GM23338 (cell line): ENCODE results near the gene HEXB. TPM values are rescaled to one million over a fixed set of nuclear protein-coding genes. Genes with fewer than 3 reads are reported as not detected.

Experiments used
- ATAC-seq: fragments of 200-7000 bp; cut with Tn5 transposase; 3 replicates; pipeline ENCODE4 v1.9.1; 2020
- DNase-seq: peaks from one replicate; pipeline ENCODE4 v3.0.0-alpha.2; 2015; ENCODE audit warnings: low spot score
- H2AFZ ChIP-seq: fragments of 200-600 bp; sonication (generic); 2 replicates; pipeline ENCODE4 v1.8.0; 2016; ENCODE audit warnings: antibody characterized with exemption, mild to moderate bottlenecking, moderate library complexity
- H3F3A ChIP-seq: fragments of 200-600 bp; sonication (generic); replicated peaks from 2 replicates; pipeline ENCODE4 v1.8.0; 2017; ENCODE audit warnings: antibody characterized with exemption, mixed run types, low read depth
- H3K27ac ChIP-seq: fragments of 200-600 bp; sonication (generic); 2 replicates; pipeline ENCODE4 v1.6.1; 2016; ENCODE audit warnings: low read depth
- H3K27me3 ChIP-seq: fragments of 200-600 bp; sonication (generic); 2 replicates; pipeline ENCODE4 v1.8.0; 2016; ENCODE audit warnings: mild to moderate bottlenecking, mixed run types, moderate library complexity; ENCODE audit not compliant: insufficient read depth
- H3K36me3 ChIP-seq: fragments of 200-600 bp; sonication (generic); 2 replicates; pipeline ENCODE4 v1.8.0; 2016; ENCODE audit warnings: mild to moderate bottlenecking; ENCODE audit not compliant: insufficient read depth
- H3K4me1 ChIP-seq: fragments of 200-600 bp; sonication (generic); 2 replicates; pipeline ENCODE4 v1.8.0; 2016; ENCODE audit warnings: mild to moderate bottlenecking, moderate library complexity; ENCODE audit not compliant: insufficient read depth
- H3K4me2 ChIP-seq: fragments of 200-600 bp; sonication (generic); 2 replicates; pipeline ENCODE4 v1.7.1; 2017; ENCODE audit warnings: mixed run types
- H3K4me3 ChIP-seq: fragments of 200-600 bp; sonication (generic); 2 replicates; pipeline ENCODE4 v1.6.1; 2016; ENCODE audit warnings: mixed run types
- H3K79me2 ChIP-seq: fragments of 200-600 bp; sonication (generic); replicated peaks from 2 replicates; pipeline ENCODE4 v1.8.0; 2017; ENCODE audit warnings: mild to moderate bottlenecking; ENCODE audit not compliant: insufficient read depth
- H3K9me2 ChIP-seq: fragments of 200-600 bp; sonication (generic); 2 replicates; pipeline ENCODE4 v1.8.0; 2017; ENCODE audit not compliant: insufficient read depth
- H4K20me1 ChIP-seq: fragments of 200-600 bp; sonication (generic); replicated peaks from 2 replicates; pipeline ENCODE4 v1.8.0; 2017; ENCODE audit warnings: mild to moderate bottlenecking; ENCODE audit not compliant: insufficient read depth
- H3K27ac Mint-ChIP-seq: 2 replicates; pipeline ENCODE4 v1.8.0; 2020; ENCODE audit warnings: inconsistent platforms, mild to moderate bottlenecking, moderate library complexity, mixed read lengths
- H3K27me3 Mint-ChIP-seq: 3 replicates; pipeline ENCODE4 v1.8.0; 2022; ENCODE audit warnings: low read depth, mild to moderate bottlenecking, moderate library complexity, mixed read lengths, inconsistent platforms; ENCODE audit not compliant: insufficient read depth, poor library complexity
- H3K36me3 Mint-ChIP-seq: 3 replicates; pipeline ENCODE4 v1.8.0; 2021; ENCODE audit warnings: low read depth, mild to moderate bottlenecking, inconsistent platforms, moderate library complexity, mixed read lengths
- H3K4me1 Mint-ChIP-seq: 3 replicates; pipeline ENCODE4 v1.8.0; 2020; ENCODE audit warnings: mild to moderate bottlenecking, inconsistent platforms, mixed read lengths
- H3K4me3 Mint-ChIP-seq: 3 replicates; pipeline ENCODE4 v1.8.0; 2021; ENCODE audit warnings: moderate library complexity, mild to moderate bottlenecking, inconsistent platforms, mixed read lengths
- H3K9me3 Mint-ChIP-seq: 3 replicates; pipeline ENCODE4 v1.8.0; 2020; ENCODE audit warnings: moderate library complexity, mild to moderate bottlenecking, inconsistent platforms, mixed read lengths
- CREB1 ChIP-seq: fragments of 250-450 bp; sonication (Bioruptor Pico); IDR thresholded peaks from 2 replicates; pipeline ENCODE4 v1.5.0; 2020; ENCODE audit warnings: low read depth, mild to moderate bottlenecking, moderate library complexity
- EZH2 ChIP-seq: fragments of 200-600 bp; sonication (generic); IDR thresholded peaks from one replicate; pipeline ENCODE4 v1.8.0; 2017; ENCODE audit warnings: antibody characterized with exemption, mild to moderate bottlenecking, low read depth; ENCODE audit not compliant: unreplicated experiment
- EZH2phosphoT487 ChIP-seq: fragments of 200-600 bp; sonication (generic); IDR thresholded peaks from one replicate; pipeline ENCODE4 v1.8.1; 2018; ENCODE audit warnings: antibody characterized with exemption; ENCODE audit not compliant: unreplicated experiment
- JUNB ChIP-seq: IDR thresholded peaks from one replicate; pipeline ENCODE4 v1.6.1; 2016; ENCODE audit warnings: antibody characterized with exemption; ENCODE audit not compliant: unreplicated experiment
- NANOG ChIP-seq: IDR thresholded peaks from 2 replicates; pipeline ENCODE4 v1.6.1; 2016; ENCODE audit warnings: antibody characterized with exemption, borderline replicate concordance
- POLR2AphosphoS5 ChIP-seq: IDR thresholded peaks from 2 replicates; pipeline ENCODE4 v1.6.1; 2016; ENCODE audit warnings: antibody characterized with exemption, low read depth
- STAT1 ChIP-seq: IDR thresholded peaks from one replicate; pipeline ENCODE4 v1.6.1; 2016; ENCODE audit warnings: antibody characterized with exemption; ENCODE audit not compliant: unreplicated experiment
- ZNF114 ChIP-seq: fragments of 250-450 bp; sonication (Bioruptor Pico); IDR thresholded peaks from 2 replicates; pipeline ENCODE4 v1.5.0; 2020; ENCODE audit warnings: mild to moderate bottlenecking, moderate library complexity
- ZNF331 ChIP-seq: fragments of 250-450 bp; sonication (Bioruptor Pico); IDR thresholded peaks from 2 replicates; pipeline ENCODE4 v1.5.0; 2020; ENCODE audit warnings: low read depth, mild to moderate bottlenecking, moderate library complexity
- polyA plus RNA-seq: library from polyadenylated mRNA; unstranded; fragments of >200 nt; fragmentation: Nextera tagmentation; extraction: Ambion mirVana; gene quantifications from 2 replicates; pipeline ENCODE4 v1.2.1, GENCODE V29; 2016
- total RNA-seq: library from RNA; depleted of rRNA; stranded (reverse); fragments of >200 nt; shearing (Covaris generic); gene quantifications from 2 replicates; pipeline ENCODE4 v1.2.3, GENCODE V29; 2014
- TF ChIP-seq, protein P1 (sequence below): IDR thresholded peaks from 2 replicates; pipeline ENCODE4 v1.6.1; 2016; ENCODE audit warnings: antibody characterized with exemption
- TF ChIP-seq, protein P2 (sequence below): IDR thresholded peaks from one replicate; pipeline ENCODE4 v1.6.1; 2018; ENCODE audit warnings: antibody characterized with exemption; ENCODE audit not compliant: unreplicated experiment
- TF ChIP-seq, protein P3 (sequence below), 2 experiments: fragments of 200-600 bp in 1 of 2; sonication (generic) in 1 of 2; conservative IDR thresholded peaks; 2 replicates each; pipeline versions ENCODE4 v1.5.1 to v1.6.1; 2016 to 2017; ENCODE audit warnings: antibody characterized with exemption in 2 of 2, low read depth in 2 of 2, mild to moderate bottlenecking in 2 of 2, moderate library complexity in 1 of 2
- TF ChIP-seq, protein P4 (sequence below): fragments of 250-450 bp; sonication (Bioruptor Pico); IDR thresholded peaks from 2 replicates; pipeline ENCODE4 v1.5.0; 2020; ENCODE audit warnings: mild to moderate bottlenecking, moderate library complexity

The HEXB gene
- total and polyA plus RNA-seq, 2 experiments from 2014 or later = 49.2 to 70.8 TPM

DNA sequence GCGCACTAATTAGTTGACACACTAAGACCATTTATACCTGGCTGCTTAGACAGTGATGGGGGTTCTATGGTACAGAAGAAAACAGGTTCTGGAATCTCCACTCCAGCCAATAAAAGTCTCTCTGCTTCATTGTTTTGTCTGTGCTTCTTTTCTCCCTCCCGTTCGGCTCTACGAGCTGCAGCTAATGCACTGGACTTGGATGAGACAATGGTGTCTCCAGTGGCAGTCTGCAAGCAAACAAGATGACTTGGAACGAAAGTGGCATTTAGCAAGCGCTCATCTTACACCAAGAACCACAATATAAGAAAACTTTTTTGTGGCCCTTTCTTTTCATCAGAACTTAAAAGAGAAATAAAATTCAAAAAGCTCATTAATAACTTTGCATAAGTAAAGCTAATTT, 51.7 kb downstream of the HEXB start:
- no peaks in the 10 kb centered on the region for H3K9me2 ChIP-seq
- H3K36me3 Mint-ChIP-seq = peaks cover 6% of the 10 kb centered on the region; the same call in 2 of the 3 replicates
- H3K27ac Mint-ChIP-seq = no peak overlapping the region
- H3K4me1 Mint-ChIP-seq = no peaks in the 10 kb centered on the region
- no peaks in the 10 kb centered on the region for H3K27me3 ChIP-seq
- H3K9me3 Mint-ChIP-seq = no peaks in the 10 kb centered on the region
- DNase-seq (no peak), ATAC-seq (no peak)
- no peaks in the 10 kb centered on the region for H3K36me3 ChIP-seq
- no peak overlapping the region for H3K4me3 Mint-ChIP-seq
- H4K20me1 ChIP-seq = no peaks in the 10 kb centered on the region
- H3F3A ChIP-seq = no peaks in the 10 kb centered on the region
- H3K27ac ChIP-seq = no peak overlapping the region
- TF ChIP-seq POLR2AphosphoS5 = no peak
- TF ChIP-seq, protein P1, sequence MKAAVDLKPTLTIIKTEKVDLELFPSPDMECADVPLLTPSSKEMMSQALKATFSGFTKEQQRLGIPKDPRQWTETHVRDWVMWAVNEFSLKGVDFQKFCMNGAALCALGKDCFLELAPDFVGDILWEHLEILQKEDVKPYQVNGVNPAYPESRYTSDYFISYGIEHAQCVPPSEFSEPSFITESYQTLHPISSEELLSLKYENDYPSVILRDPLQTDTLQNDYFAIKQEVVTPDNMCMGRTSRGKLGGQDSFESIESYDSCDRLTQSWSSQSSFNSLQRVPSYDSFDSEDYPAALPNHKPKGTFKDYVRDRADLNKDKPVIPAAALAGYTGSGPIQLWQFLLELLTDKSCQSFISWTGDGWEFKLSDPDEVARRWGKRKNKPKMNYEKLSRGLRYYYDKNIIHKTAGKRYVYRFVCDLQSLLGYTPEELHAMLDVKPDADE = no peak
- TF ChIP-seq JUNB = no peak
- no peak for TF ChIP-seq CREB1 (CRISPR knock-in tag)
- no peak for TF ChIP-seq ZNF331 (CRISPR knock-in tag)
- TF ChIP-seq ZNF114 (CRISPR knock-in tag) = no peak
- TF ChIP-seq EZH2phosphoT487 = no peak
- no peak for TF ChIP-seq STAT1
- TF ChIP-seq, protein P2, sequence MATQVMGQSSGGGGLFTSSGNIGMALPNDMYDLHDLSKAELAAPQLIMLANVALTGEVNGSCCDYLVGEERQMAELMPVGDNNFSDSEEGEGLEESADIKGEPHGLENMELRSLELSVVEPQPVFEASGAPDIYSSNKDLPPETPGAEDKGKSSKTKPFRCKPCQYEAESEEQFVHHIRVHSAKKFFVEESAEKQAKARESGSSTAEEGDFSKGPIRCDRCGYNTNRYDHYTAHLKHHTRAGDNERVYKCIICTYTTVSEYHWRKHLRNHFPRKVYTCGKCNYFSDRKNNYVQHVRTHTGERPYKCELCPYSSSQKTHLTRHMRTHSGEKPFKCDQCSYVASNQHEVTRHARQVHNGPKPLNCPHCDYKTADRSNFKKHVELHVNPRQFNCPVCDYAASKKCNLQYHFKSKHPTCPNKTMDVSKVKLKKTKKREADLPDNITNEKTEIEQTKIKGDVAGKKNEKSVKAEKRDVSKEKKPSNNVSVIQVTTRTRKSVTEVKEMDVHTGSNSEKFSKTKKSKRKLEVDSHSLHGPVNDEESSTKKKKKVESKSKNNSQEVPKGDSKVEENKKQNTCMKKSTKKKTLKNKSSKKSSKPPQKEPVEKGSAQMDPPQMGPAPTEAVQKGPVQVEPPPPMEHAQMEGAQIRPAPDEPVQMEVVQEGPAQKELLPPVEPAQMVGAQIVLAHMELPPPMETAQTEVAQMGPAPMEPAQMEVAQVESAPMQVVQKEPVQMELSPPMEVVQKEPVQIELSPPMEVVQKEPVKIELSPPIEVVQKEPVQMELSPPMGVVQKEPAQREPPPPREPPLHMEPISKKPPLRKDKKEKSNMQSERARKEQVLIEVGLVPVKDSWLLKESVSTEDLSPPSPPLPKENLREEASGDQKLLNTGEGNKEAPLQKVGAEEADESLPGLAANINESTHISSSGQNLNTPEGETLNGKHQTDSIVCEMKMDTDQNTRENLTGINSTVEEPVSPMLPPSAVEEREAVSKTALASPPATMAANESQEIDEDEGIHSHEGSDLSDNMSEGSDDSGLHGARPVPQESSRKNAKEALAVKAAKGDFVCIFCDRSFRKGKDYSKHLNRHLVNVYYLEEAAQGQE = no peak
- no peak for TF ChIP-seq NANOG
- TF ChIP-seq, protein P3, sequence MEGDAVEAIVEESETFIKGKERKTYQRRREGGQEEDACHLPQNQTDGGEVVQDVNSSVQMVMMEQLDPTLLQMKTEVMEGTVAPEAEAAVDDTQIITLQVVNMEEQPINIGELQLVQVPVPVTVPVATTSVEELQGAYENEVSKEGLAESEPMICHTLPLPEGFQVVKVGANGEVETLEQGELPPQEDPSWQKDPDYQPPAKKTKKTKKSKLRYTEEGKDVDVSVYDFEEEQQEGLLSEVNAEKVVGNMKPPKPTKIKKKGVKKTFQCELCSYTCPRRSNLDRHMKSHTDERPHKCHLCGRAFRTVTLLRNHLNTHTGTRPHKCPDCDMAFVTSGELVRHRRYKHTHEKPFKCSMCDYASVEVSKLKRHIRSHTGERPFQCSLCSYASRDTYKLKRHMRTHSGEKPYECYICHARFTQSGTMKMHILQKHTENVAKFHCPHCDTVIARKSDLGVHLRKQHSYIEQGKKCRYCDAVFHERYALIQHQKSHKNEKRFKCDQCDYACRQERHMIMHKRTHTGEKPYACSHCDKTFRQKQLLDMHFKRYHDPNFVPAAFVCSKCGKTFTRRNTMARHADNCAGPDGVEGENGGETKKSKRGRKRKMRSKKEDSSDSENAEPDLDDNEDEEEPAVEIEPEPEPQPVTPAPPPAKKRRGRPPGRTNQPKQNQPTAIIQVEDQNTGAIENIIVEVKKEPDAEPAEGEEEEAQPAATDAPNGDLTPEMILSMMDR (conservative IDR thresholded peaks at IDR 0.05; ENCODE audit: low read depth in 2 of 2) = no peak
- no peak for TF ChIP-seq EZH2
- TF ChIP-seq, protein P4, sequence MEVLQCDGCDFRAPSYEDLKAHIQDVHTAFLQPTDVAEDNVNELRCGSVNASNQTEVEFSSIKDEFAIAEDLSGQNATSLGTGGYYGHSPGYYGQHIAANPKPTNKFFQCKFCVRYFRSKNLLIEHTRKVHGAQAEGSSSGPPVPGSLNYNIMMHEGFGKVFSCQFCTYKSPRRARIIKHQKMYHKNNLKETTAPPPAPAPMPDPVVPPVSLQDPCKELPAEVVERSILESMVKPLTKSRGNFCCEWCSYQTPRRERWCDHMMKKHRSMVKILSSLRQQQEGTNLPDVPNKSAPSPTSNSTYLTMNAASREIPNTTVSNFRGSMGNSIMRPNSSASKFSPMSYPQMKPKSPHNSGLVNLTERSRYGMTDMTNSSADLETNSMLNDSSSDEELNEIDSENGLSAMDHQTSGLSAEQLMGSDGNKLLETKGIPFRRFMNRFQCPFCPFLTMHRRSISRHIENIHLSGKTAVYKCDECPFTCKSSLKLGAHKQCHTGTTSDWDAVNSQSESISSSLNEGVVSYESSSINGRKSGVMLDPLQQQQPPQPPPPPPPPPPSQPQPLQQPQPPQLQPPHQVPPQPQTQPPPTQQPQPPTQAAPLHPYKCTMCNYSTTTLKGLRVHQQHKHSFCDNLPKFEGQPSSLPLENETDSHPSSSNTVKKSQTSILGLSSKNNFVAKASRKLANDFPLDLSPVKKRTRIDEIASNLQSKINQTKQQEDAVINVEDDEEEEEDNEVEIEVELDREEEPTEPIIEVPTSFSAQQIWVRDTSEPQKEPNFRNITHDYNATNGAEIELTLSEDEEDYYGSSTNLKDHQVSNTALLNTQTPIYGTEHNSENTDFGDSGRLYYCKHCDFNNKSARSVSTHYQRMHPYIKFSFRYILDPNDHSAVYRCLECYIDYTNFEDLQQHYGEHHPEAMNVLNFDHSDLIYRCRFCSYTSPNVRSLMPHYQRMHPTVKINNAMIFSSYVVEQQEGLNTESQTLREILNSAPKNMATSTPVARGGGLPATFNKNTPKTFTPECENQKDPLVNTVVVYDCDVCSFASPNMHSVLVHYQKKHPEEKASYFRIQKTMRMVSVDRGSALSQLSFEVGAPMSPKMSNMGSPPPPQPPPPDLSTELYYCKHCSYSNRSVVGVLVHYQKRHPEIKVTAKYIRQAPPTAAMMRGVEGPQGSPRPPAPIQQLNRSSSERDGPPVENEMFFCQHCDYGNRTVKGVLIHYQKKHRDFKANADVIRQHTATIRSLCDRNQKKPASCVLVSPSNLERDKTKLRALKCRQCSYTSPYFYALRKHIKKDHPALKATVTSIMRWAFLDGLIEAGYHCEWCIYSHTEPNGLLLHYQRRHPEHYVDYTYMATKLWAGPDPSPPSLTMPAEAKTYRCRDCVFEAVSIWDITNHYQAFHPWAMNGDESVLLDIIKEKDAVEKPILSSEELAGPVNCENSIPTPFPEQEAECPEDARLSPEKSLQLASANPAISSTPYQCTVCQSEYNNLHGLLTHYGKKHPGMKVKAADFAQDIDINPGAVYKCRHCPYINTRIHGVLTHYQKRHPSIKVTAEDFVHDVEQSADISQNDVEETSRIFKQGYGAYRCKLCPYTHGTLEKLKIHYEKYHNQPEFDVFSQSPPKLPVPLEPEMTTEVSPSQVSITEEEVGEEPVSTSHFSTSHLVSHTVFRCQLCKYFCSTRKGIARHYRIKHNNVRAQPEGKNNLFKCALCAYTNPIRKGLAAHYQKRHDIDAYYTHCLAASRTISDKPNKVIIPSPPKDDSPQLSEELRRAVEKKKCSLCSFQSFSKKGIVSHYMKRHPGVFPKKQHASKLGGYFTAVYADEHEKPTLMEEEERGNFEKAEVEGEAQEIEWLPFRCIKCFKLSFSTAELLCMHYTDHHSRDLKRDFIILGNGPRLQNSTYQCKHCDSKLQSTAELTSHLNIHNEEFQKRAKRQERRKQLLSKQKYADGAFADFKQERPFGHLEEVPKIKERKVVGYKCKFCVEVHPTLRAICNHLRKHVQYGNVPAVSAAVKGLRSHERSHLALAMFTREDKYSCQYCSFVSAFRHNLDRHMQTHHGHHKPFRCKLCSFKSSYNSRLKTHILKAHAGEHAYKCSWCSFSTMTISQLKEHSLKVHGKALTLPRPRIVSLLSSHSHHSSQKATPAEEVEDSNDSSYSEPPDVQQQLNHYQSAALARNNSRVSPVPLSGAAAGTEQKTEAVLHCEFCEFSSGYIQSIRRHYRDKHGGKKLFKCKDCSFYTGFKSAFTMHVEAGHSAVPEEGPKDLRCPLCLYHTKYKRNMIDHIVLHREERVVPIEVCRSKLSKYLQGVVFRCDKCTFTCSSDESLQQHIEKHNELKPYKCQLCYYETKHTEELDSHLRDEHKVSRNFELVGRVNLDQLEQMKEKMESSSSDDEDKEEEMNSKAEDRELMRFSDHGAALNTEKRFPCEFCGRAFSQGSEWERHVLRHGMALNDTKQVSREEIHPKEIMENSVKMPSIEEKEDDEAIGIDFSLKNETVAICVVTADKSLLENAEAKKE (CRISPR knock-in tag) = no peak
- no peaks in the 10 kb centered on the region for H3K4me1 ChIP-seq
- H2AFZ ChIP-seq = no peak overlapping the region
- H3K4me3 ChIP-seq = no peak overlapping the region
- no peaks in the 10 kb centered on the region for H3K27me3 Mint-ChIP-seq
- no peak overlapping the region for H3K4me2 ChIP-seq
- H3K79me2 ChIP-seq = no peaks in the 10 kb centered on the region
